Neural crest cell (in vitro differentiated cells): ENCODE measurements around the gene SHISA9. TPM values are rescaled to one million over a fixed set of nuclear protein-coding genes. Genes with fewer than 3 reads are reported as not detected.

ENCODE experiments used
- DNase-seq: peaks from one replicate; pipeline ENCODE4 v3.0.0; 2021; ENCODE audit warnings: low read depth, mixed read lengths, low spot score
- H3K27ac Mint-ChIP-seq: one replicate; pipeline ENCODE4 v1.8.0; 2021; ENCODE audit warnings: mild to moderate bottlenecking, mixed read lengths; ENCODE audit not compliant: unreplicated experiment
- H3K27me3 Mint-ChIP-seq: 2 replicates; pipeline ENCODE4 v1.8.0; 2021; ENCODE audit warnings: low read depth, mild to moderate bottlenecking, mixed read lengths
- H3K36me3 Mint-ChIP-seq: 2 replicates; pipeline ENCODE4 v1.8.0; 2021; ENCODE audit warnings: low read depth, mild to moderate bottlenecking, mixed read lengths
- H3K4me1 Mint-ChIP-seq: 2 replicates; pipeline ENCODE4 v1.8.0; 2021; ENCODE audit warnings: mixed read lengths
- H3K4me3 Mint-ChIP-seq: one replicate; pipeline ENCODE4 v1.8.0; 2021; ENCODE audit warnings: mild to moderate bottlenecking, mixed read lengths
- H3K9me3 Mint-ChIP-seq: 2 replicates; pipeline ENCODE4 v1.8.0; 2021; ENCODE audit warnings: mixed read lengths
- CTCF ChIP-seq: fragments of 200-600 bp; sonication (generic); conservative IDR thresholded peaks from 2 replicates; pipeline ENCODE4 v1.5.0; 2021; ENCODE audit warnings: antibody characterized with exemption, mild to moderate bottlenecking
- total RNA-seq: library from RNA; stranded (reverse); gene quantifications from 2 replicates; pipeline ENCODE4 v1.2.1, GENCODE V29; 2021

The SHISA9 gene
- total RNA-seq, 1 donor from 2014 or later: 1.3 TPM

DNA sequence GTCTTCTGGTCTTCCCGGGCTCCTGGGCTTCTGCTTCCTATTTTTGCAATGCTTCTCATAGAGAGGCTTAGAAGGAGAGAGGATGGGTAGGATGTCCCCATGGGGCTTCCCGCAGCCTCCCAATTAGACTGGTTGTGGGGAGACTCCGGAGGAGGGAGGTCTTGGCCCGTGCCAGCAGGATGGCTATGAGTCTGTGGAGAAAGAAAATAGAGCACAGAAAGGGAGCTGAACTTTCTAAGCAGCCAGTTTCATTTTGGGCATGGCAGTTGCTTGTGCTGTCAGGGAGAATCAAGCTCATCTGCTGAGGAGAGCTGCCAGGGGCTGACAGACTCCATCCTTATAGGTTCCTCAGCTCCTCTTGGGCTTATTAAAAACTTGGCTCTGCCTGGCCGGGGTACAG, 204.0 kb downstream of the SHISA9 start:
- Mint-ChIP-seq H3K4me1 (peaks cover 5% of the 10 kb centered on the region), H3K36me3 (peaks cover 2% of the 10 kb centered on the region), H3K27me3 (no peaks in the 10 kb centered on the region), H3K9me3 (peaks cover 11% of the 10 kb centered on the region), H3K4me3 (peak overlapping the region; percentile 23), H3K27ac (no peak overlapping the region)
- TF ChIP-seq CTCF: no peak
- DNase-seq: no peak

DNA sequence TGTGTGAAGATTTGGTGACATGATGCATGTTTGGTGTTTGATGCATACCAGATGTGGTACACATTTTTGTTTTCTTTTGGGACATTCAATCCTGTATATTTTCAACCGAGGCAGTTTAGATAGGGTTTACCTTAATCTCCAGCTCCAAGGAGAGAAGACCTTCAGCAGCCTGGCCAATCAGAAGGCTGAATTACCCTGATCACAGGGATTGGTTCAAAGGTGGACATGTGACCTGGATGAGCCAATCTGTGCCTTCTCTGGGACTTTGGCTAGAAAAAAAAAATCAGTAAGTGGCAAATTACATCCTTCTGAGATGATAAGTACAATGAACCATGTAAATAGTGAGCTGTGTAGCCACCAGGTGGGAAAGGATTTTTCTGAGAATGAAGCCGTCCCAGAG, 205.1 kb downstream of the SHISA9 start:
- Mint-ChIP-seq H3K36me3 (peaks cover 2% of the 10 kb centered on the region), H3K9me3 (peaks cover 8% of the 10 kb centered on the region), H3K4me3 (no peak overlapping the region), H3K4me1 (peaks cover 13% of the 10 kb centered on the region), H3K27ac (no peak overlapping the region), H3K27me3 (no peaks in the 10 kb centered on the region)
- TF ChIP-seq CTCF: no peak
- no peak for DNase-seq

GRCh38 chr16:13108126-13108525, 206.7 kb downstream of the SHISA9 start:
- Mint-ChIP-seq H3K4me1 (peaks cover 25% of the 10 kb centered on the region), H3K27me3 (no peaks in the 10 kb centered on the region), H3K27ac (no peak overlapping the region), H3K9me3 (peaks cover 8% of the 10 kb centered on the region), H3K36me3 (peaks cover 2% of the 10 kb centered on the region), H3K4me3 (no peak overlapping the region)
- no peak for TF ChIP-seq CTCF
- DNase-seq: no peak

DNA sequence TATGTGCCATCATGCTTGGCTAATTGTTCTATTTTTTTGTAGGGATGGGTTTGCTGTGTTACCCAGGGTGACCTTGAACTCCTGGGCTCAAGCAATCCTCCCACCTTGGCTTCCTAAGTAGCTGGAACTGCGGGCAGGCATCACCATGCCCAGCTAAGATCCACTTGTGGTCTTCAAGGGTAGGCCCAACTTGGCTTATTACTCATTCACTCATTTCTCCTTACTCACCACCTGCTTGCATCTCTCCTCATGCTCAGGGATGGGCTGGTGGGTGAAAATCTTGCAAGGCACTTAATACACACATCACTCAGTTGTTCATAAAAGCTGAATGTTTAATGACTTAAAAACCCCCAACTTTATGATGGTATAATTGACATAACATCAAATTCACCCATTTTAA, 207.8 kb downstream of the SHISA9 start:
- DNase-seq: no peak
- Mint-ChIP-seq H3K4me1 (peaks cover 30% of the 10 kb centered on the region), H3K4me3 (no peak overlapping the region), H3K27ac (no peak overlapping the region), H3K9me3 (peaks cover 4% of the 10 kb centered on the region), H3K36me3 (peaks cover 2% of the 10 kb centered on the region), H3K27me3 (no peaks in the 10 kb centered on the region)
- no peak for TF ChIP-seq CTCF

- Mint-ChIP-seq H3K4me3 (peak overlapping the region; percentile 3), H3K36me3 (no peaks in the 10 kb centered on the region), H3K9me3 (peaks cover 3% of the 10 kb centered on the region), H3K4me1 (peaks cover 33% of the 10 kb centered on the region), H3K27me3 (no peaks in the 10 kb centered on the region), H3K27ac (peak overlapping the region; percentile 91)
- peak; percentile 20 for DNase-seq
- TF ChIP-seq CTCF: no peak
These were observed 208.9 kb downstream of the SHISA9 start for GRCh38 chr16:13110124-13110796.
